K562 (cell line): ENCODE data around the gene MFAP1. TPM values are rescaled to one million over a fixed set of nuclear protein-coding genes. Genes with fewer than 3 reads are reported as not detected.

Experiments
- ASH1L ChIP-seq: fragments of 450-650 bp; IDR thresholded peaks from 2 replicates; pipeline ENCODE4 v1.6.1; 2018; ENCODE audit warnings: borderline replicate concordance, mild to moderate bottlenecking, low read depth; ENCODE audit not compliant: partially characterized antibody
- CCNT2 ChIP-seq: IDR thresholded peaks from 2 replicates; pipeline ENCODE4 v1.6.1; 2011; ENCODE audit warnings: borderline replicate concordance, low read depth, mild to moderate bottlenecking, moderate library complexity, mixed read lengths, low read length; ENCODE audit not compliant: insufficient read length; ENCODE audit errors: extremely low read depth
- CXXC5 ChIP-seq: fragments of 250-450 bp; sonication (Bioruptor Pico); IDR thresholded peaks from 2 replicates; pipeline ENCODE4 v1.8.0; 2022; ENCODE audit warnings: inconsistent platforms, mild to moderate bottlenecking, moderate library complexity
- NCOA4 ChIP-seq: fragments of 450-650 bp; IDR thresholded peaks from 2 replicates; pipeline ENCODE4 v1.6.1; 2018; ENCODE audit warnings: mild to moderate bottlenecking; ENCODE audit not compliant: partially characterized antibody
- TCF3 ChIP-seq: sonication (generic); formaldehyde crosslinking; IDR thresholded peaks from 2 replicates; pipeline ENCODE4 v1.4.0; 2020; ENCODE audit warnings: mild to moderate bottlenecking, missing genetic modification reagents
- TFAM ChIP-seq: fragments of 250-450 bp; sonication (Bioruptor Pico); conservative IDR thresholded peaks from 2 replicates; pipeline ENCODE4 v1.5.0; 2021; ENCODE audit warnings: mild to moderate bottlenecking, moderate library complexity
- ZNF311 ChIP-seq: fragments of 250-450 bp; sonication (Bioruptor Pico); IDR thresholded peaks from 2 replicates; pipeline ENCODE4 v1.4.0; 2020; ENCODE audit warnings: mild to moderate bottlenecking, moderate library complexity
- polyA plus RNA-seq, 8 experiments: library from polyadenylated mRNA; depleted of rRNA in 4 of 8; stranded (reverse) in 5 of 8; unstranded in 3 of 8; fragments of >200 nt; fragmentation: Nextera tagmentation in 2 of 8; fragmentation: Illumina TruSeq in 1 of 8; extraction: Ambion mirVana in 2 of 8; extraction: Trizol in 1 of 8; gene quantifications; 2 replicates each; pipeline versions ENCODE4 v1.2.1 to v1.2.3, GENCODE V29; 2011 to 2014; ENCODE audit warnings: inconsistent platforms in 1 of 8, missing spikeins in 1 of 8
- total RNA-seq, 7 experiments: library from RNA; depleted of rRNA in 6 of 7; stranded (reverse); fragments of >200 nt in 6 of 7; fragmentation: Illumina TruSeq in 2 of 7; extraction: Trizol in 2 of 7; gene quantifications; 2 replicates each; pipeline versions ENCODE4 v1.2.1 to v1.2.3, GENCODE V29; 2011 to 2021; ENCODE audit warnings: low replicate concordance in 1 of 7
- TF ChIP-seq, protein P1 (sequence below), 2 experiments: fragments of 450-650 bp; formaldehyde crosslinking in 1 of 2; IDR thresholded peaks; 2 replicates each; pipeline versions ENCODE4 v1.4.0 to v1.6.1; 2014 to 2020; ENCODE audit warnings: mild to moderate bottlenecking in 2 of 2, borderline replicate concordance in 1 of 2, low read depth in 1 of 2
- TF ChIP-seq, protein P2 (sequence below), 2 experiments: fragments of 200-800 bp in 1 of 2; sonication (Bioruptor generic) in 1 of 2; sonication (generic) in 1 of 2; formaldehyde crosslinking in 1 of 2; IDR thresholded peaks in 1 of 2; conservative IDR thresholded peaks in 1 of 2; 2 replicates each; pipeline versions ENCODE4 v1.5.0 to v1.6.1; 2016 to 2020; ENCODE audit warnings: missing compliant biosample characterization in 1 of 2, missing genetic modification characterization in 1 of 2, missing genetic modification reagents in 1 of 2
- TF ChIP-seq, protein P3 (sequence below): fragments of 200-800 bp; sonication (Bioruptor generic); IDR thresholded peaks from 2 replicates; pipeline ENCODE4 v1.6.1; 2017; ENCODE audit warnings: missing genetic modification characterization, missing compliant biosample characterization
- TF ChIP-seq, protein P4 (sequence below): fragments of 450-650 bp; IDR thresholded peaks from 2 replicates; pipeline ENCODE4 v1.6.1; 2018; ENCODE audit warnings: mild to moderate bottlenecking, low read depth; ENCODE audit not compliant: partially characterized antibody

Gene MFAP1
- total and polyA plus RNA-seq, 9 of the 15 experiments (the other 6 are each of a cell fraction or from before 2014, with no cell fraction given): 34.9 to 64.1 (median 48.2) TPM

DNA sequence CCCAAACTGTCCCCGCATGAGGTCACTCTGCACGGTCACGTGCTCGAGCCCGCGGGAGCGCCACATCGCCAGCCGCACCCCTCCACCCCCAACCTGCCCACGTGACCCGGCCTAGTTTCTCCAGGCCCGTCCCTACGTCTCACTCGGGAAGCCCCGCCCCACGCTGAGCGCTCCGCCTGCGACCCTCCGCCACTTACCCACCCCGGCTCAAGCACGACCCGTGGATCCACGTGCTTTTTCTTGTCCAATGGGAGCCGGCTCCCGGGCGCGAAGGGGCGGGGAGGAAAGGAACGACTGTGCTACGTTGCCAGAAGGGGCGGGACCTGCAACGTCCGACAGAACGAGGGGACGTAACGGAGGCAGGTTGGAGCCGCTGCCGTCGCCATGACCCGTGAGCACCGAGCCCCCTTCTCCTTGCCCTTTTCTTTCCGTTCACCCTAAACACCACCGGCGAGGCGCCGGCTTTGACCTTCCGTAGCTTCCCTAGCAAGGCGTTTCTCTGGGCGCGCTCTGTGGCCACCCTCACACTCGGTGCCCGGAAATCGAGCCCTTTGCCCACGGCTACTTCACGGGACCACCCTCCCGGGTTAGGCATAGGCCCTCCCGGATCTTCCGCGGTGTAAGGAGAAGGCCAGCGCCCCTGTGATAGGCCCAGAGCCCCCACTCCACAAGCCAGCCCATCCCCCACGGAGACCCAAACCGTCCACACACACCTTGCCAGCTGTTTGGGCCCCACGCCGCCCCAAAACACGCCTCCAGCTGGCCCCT, 32.3 kb downstream of the MFAP1 start, which contains the start of gene SERF2 (continued):
- TF ChIP-seq, protein P1, sequence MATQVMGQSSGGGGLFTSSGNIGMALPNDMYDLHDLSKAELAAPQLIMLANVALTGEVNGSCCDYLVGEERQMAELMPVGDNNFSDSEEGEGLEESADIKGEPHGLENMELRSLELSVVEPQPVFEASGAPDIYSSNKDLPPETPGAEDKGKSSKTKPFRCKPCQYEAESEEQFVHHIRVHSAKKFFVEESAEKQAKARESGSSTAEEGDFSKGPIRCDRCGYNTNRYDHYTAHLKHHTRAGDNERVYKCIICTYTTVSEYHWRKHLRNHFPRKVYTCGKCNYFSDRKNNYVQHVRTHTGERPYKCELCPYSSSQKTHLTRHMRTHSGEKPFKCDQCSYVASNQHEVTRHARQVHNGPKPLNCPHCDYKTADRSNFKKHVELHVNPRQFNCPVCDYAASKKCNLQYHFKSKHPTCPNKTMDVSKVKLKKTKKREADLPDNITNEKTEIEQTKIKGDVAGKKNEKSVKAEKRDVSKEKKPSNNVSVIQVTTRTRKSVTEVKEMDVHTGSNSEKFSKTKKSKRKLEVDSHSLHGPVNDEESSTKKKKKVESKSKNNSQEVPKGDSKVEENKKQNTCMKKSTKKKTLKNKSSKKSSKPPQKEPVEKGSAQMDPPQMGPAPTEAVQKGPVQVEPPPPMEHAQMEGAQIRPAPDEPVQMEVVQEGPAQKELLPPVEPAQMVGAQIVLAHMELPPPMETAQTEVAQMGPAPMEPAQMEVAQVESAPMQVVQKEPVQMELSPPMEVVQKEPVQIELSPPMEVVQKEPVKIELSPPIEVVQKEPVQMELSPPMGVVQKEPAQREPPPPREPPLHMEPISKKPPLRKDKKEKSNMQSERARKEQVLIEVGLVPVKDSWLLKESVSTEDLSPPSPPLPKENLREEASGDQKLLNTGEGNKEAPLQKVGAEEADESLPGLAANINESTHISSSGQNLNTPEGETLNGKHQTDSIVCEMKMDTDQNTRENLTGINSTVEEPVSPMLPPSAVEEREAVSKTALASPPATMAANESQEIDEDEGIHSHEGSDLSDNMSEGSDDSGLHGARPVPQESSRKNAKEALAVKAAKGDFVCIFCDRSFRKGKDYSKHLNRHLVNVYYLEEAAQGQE (IDR thresholded peaks at IDR 0.05; ENCODE audit: borderline replicate concordance): peak; percentile 95
- TF ChIP-seq, protein P1 (CRISPR knock-in tag; IDR thresholded peaks at IDR 0.05; ENCODE audit: low read depth): peak; percentile 56; the same call in 1 of the 2 replicates
- TF ChIP-seq ASH1L (no peak), ZNF311 (CRISPR knock-in tag) (no peak), CCNT2 (peak; percentile 91), CXXC5 (CRISPR knock-in tag) (peak; percentile 87), TCF3 (CRISPR knock-in tag) (peak; percentile 26; the same call in 1 of the 2 replicates), NCOA4 (no peak), TFAM (CRISPR knock-in tag) (no peak)
- TF ChIP-seq, protein P2, sequence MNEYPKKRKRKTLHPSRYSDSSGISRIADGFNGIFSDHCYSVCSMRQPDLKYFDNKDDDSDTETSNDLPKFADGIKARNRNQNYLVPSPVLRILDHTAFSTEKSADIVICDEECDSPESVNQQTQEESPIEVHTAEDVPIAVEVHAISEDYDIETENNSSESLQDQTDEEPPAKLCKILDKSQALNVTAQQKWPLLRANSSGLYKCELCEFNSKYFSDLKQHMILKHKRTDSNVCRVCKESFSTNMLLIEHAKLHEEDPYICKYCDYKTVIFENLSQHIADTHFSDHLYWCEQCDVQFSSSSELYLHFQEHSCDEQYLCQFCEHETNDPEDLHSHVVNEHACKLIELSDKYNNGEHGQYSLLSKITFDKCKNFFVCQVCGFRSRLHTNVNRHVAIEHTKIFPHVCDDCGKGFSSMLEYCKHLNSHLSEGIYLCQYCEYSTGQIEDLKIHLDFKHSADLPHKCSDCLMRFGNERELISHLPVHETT (CRISPR knock-in tag; conservative IDR thresholded peaks at IDR 0.05 in 1 of 2, IDR thresholded peaks at IDR 0.05 in 1 of 2): peak in 1 of 2 experiments; percentile 89; a peak in 2 of 4 replicates
- TF ChIP-seq, protein P3, sequence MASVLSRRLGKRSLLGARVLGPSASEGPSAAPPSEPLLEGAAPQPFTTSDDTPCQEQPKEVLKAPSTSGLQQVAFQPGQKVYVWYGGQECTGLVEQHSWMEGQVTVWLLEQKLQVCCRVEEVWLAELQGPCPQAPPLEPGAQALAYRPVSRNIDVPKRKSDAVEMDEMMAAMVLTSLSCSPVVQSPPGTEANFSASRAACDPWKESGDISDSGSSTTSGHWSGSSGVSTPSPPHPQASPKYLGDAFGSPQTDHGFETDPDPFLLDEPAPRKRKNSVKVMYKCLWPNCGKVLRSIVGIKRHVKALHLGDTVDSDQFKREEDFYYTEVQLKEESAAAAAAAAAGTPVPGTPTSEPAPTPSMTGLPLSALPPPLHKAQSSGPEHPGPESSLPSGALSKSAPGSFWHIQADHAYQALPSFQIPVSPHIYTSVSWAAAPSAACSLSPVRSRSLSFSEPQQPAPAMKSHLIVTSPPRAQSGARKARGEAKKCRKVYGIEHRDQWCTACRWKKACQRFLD (CRISPR knock-in tag): no peak
- TF ChIP-seq, protein P4, sequence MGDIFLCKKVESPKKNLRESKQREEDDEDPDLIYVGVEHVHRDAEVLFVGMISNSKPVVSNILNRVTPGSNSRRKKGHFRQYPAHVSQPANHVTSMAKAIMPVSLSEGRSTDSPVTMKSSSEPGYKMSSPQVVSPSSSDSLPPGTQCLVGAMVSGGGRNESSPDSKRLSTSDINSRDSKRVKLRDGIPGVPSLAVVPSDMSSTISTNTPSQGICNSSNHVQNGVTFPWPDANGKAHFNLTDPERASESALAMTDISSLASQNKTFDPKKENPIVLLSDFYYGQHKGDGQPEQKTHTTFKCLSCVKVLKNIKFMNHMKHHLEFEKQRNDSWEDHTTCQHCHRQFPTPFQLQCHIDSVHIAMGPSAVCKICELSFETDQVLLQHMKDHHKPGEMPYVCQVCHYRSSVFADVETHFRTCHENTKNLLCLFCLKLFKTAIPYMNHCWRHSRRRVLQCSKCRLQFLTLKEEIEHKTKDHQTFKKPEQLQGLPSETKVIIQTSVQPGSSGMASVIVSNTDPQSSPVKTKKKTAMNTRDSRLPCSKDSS: no peak
